SK-N-MC (cell line): ENCODE results near the gene PEX5.

Source experiments
- EZH2 ChIP-seq: fragments of 200-600 bp; sonication (generic); IDR thresholded peaks from one replicate; pipeline ENCODE4 v1.6.1; 2017; ENCODE audit warnings: antibody characterized with exemption
- FOXP2 ChIP-seq: optimal IDR thresholded peaks from 2 replicates; pipeline ENCODE3; 2011; ENCODE audit warnings: mild to moderate bottlenecking, moderate library complexity; ENCODE audit not compliant: insufficient read depth; ENCODE audit errors: extremely low read length, control extremely low read depth
- POLR2AphosphoS5 ChIP-seq: IDR thresholded peaks from 2 replicates; pipeline ENCODE4 v1.6.1; 2012; ENCODE audit warnings: mild to moderate bottlenecking, low read depth, low read length, borderline replicate concordance

DNA sequence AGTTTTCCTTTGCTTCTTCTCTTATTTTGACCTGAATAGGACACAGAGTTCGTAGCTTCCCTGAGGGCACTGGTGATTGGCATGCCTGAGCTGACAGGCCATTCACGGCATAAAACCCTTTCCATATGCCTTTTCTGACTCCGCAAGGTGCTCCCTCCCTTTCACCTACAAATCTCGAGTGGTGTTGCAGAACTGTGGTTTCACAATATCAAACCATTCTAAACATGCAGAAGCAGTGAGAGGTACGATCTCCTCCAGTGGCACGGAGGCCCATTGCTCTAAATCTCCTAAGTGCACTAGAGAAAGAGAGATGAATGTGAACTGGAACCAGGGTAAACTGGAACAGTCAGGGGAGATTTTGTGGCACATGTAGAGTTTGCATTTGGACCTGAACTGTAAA is 35.4 kb upstream of the PEX5 start:
- TF ChIP-seq POLR2AphosphoS5 = no peak
- no peak for TF ChIP-seq EZH2
- no peak for TF ChIP-seq FOXP2
